HG02885 (cell line): Measurements from ENCODE around the gene URM1.
"Not testable (repeated sequence)": the region's sequence is repeated elsewhere in the genome, so short reads cannot be mapped to it uniquely, and the experiment has no call there.

ENCODE experiments used
- ATAC-seq: cut with Tn5 transposase; IDR thresholded peaks from one replicate; pipeline ENCODE4 v1.9.1; 2021; ENCODE audit warnings: mild to moderate bottlenecking; ENCODE audit not compliant: unreplicated experiment, poor library complexity

Gene URM1

DNA sequence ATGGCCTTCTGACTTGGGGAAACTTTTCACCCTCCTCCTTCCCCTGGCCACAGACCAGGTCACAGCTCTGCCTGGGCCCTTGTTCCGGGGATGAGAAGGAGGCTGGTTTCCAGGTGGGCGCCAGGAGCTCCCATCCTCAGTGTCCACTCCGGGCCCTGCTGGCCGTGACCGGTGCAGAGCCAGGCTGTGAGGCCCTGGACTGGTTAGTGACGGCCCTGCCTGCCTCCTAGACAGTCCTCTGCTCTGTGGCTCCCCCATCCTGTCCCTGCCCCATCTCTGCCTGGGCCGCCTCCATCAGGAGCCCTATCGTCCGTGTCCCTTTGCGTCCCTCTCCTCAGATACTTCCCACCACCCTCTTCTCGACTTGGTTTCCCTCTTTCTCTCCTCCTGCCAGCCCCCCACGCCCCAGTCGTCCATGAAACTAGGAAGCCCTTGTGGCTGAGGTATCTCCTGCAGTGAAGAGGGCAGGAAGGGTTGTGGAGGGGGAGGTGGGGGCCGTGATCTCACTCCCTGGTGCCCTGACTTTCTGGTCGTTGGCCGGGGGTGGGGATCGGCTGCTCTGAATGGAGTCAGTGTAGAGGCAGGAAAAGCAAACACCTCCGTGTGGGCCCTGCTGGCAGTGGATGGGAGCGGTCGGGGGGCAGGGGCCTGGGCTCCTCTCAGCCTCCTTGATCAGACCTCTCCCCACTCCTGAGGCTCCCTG, 34.1 kb downstream of the URM1 start:
- no peak for ATAC-seq

DNA sequence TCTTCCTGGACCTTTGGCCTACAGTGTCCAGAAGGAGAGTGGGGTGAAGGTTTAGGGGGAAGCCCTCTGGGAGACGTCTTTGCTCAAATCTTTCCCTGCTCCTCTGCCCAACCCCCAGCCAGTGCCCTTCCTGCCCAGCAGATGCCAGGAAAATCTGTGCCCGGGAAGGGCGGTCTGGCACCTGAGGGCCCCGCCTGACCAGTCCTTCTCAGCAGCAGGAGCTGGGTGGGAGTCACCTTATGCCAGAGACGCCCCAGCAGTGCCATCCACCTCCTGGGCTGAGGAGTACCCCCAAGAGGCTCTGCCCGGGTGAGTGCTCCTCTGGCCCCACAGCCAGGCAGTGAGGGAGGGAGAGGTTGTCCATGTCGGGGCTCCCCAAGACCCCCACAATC, 34.6 kb downstream of the URM1 start:
- no peak for ATAC-seq

DNA sequence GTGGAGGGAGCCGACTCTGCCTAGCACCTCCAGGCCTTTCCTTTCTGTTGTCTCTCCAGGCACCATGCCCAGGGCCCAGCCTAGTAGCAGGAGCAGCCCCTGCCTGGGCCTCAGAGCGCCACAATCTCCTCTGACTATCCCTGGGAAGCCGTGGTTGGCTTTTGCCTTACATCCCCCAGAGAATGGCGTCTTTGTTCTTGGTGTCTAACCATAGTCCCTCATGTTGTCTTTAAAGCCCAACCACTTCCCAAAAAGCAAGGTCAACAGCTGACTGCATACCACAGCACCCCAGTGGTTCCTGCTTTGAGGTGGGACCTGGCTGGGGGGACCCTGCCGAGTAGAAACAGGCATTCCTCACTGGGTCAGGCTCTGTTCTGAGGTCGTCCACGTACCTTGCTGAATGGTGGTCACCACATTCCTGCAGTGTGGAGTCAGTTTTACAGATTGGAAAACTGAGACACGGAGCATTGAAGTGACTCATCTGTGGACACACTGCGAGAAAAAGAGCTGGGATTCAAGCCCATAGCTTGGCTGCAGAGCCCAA, 35.7 kb downstream of the URM1 start:
- no peak for ATAC-seq

GRCh38 chr9:128408963-128409431, 37.8 kb downstream of the URM1 start:
- no peak for ATAC-seq

DNA sequence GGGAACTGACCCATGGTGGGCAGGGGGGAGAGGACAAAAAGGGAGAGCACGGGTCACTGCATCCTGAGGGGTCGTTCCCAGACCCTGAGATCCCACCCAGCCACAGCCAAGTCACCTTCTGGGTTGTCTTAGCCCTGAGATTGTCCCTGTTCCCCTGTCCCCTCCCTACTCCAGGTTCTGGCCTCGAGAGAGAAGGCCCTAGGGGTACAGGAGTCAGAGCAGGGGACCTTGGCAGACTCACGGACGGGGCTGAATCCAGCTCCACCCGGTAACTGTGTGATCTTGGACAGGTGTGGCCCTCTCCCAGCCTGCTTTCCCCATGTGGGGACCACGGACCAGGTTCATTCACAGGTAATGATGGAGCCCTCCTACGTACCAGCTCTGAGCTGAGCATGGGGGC, 38.3 kb downstream of the URM1 start:
- no peak for ATAC-seq

GRCh38 chr9:128409978-128410377, 38.8 kb downstream of the URM1 start:
- no peak for ATAC-seq

- no peak for ATAC-seq
These were observed 40.4 kb downstream of the URM1 start for GRCh38 chr9:128411364-128412119.

- no peak for ATAC-seq
These were observed 41.1 kb downstream of the URM1 start for GRCh38 chr9:128412120-128412790.

DNA sequence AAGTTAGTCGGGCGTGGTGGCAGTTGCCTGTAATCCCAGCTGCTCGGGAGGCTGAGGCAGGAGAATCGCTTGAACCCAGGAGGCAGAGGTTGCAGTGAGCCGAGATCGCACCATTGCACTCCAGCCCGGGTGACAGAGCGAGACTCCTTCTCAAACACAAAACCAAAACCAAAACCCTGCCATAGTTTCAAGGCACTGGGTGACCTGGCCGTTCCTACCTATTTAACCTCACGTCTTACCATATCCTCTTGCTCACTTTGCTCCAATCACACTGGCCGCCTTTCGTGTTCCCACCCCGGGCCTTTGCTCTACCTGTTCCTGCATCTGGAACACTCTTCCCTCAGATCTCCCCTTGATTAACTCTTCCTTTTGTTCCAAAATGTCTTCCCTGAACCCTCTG, 42.6 kb downstream of the URM1 start:
- ATAC-seq: not testable (repeated sequence)

GRCh38 chr9:128414461-128414860, 43.3 kb downstream of the URM1 start:
- no peak for ATAC-seq

- ATAC-seq: no peak
These were observed 44.1 kb downstream of the URM1 start for GRCh38 chr9:128415281-128415680.

DNA sequence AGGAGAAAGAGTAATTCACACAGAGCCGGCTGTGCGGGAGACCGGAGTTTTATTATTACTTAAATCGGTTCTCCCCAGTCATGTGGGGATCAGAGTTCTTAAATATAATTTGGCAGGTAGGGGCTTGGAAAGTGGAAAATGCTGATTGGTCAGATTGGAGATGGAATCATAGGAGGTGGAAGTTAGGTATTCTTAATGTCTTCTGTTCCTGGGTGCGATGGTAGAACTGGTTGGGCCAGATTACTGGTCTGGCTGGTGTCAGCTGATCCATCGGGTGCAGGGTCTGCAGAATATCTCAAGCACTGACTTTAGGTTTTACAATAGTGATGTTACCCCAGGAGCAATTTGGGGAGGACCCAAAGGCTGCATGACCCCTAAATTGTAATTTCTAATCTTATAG, 44.8 kb downstream of the URM1 start:
- no peak for ATAC-seq

DNA sequence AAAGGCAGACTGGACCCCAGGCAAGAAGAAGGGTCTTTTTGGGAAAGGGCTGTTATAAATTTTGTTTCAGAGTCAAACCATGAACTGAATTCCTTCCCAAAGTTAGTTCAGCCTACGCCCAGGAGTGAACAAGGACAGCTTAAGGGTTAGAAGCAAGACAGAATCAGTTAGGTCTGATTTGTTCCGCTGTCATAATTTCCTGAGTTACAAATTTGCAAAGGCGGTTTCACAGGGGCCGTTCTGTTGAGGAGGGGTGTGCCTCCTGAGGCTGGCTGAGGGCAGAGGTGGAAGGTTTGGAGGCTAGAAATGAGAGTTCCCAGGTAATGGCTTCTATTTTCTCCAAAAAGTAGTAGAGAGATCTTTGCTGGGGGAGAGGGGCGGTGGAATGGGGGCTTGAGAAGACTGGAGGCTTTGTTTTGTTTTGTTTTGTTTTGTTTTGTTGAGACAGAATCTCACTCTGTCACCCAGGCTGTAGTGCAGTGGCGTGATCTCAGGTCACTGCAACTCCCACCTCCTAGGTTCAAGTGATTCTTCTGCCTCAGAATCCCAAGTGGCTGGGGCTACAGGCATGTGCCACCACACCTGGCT, 45.4 kb downstream of the URM1 start:
- ATAC-seq: no peak

GRCh38 chr9:128419061-128419925, 48.1 kb downstream of the URM1 start:
- no peak for ATAC-seq

DNA sequence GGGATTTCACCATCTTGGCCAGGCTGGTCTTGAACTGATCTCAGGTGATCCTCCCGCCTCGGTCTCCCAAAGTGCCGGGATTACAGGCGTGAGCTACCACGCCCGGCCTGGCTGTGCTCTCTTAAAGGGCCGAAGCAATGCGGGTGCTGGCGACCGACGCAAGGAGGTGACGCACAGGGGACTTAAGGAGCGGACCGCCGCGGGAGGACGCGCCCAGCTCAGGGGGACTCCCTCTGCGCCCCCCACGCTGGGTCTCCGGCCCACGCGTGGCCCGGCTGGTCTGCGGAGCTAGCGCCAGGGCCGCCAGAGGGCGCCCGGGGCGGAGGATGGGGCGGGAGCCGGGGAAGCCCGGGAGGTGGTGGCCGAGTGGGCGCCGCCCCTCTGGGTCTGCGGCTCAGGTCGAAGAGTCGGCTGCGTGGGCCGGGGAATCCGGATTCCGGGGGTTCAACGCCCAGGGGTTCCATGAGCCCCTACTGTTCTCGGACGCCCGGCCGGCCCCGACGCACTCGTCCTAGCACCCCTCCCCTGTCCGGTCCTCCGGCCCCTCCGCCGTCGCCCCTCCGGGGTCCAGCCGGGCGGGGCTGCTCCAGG, 49.0 kb downstream of the URM1 start:
- ATAC-seq: peak; percentile 80

GRCh38 chr9:128420651-128421481, 49.7 kb downstream of the URM1 start, which contains the start of gene CERCAM:
Gene CERCAM, plus strand, starts transcription at chr9:128420857. Its CDS starts 21 bp downstream, at chr9:128420878.
- ATAC-seq: peak; percentile 79

GRCh38 chr9:128421482-128421996, 50.4 kb downstream of the URM1 start:
- ATAC-seq: no peak
